Measurements from ENCODE around the gene SLF2.

DNA sequence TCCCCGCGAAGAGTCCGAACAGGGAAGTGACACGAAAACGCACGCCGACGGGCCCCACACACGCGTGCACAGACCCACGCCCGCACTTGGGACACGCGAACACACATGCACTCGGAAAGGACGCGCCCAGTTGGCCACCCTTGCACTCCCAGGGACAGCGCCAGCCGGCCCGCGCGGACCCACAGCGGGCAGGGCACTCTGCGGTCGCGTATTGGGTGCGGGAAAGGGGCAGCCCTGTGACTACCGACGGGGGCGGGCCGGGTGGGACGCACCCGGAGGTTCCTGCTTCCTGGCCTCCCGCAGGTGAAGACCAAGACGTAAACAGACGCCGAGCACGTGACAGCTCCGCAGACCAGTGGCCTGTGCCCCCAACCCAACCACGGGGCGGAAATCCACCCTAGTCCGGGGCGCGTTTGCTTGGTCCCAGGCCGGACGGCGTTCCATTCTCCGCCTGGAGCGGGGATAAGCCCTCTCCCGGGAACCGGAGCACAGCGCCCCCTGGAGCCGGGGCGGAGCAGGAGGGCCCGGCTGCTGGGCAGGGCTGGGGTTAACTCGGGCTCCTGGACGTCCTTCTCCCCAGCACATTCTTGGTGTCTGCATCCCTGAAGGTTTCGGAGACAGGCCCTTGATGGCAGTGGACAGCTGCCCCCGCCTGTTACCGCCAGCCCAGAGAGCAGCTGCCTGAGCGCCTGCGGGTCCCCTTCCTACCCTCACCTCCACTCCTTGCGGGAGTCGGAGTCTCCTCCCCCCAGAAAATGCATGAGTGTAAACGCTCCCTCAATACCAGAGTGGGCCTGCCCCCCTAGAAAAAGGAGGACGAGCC, 84.8 kb downstream of the SLF2 start:
- TF ChIP-seq, protein P1, sequence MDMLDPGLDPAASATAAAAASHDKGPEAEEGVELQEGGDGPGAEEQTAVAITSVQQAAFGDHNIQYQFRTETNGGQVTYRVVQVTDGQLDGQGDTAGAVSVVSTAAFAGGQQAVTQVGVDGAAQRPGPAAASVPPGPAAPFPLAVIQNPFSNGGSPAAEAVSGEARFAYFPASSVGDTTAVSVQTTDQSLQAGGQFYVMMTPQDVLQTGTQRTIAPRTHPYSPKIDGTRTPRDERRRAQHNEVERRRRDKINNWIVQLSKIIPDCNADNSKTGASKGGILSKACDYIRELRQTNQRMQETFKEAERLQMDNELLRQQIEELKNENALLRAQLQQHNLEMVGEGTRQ (CRISPR knock-in tag; IDR thresholded peaks at IDR 0.05), result peak; percentile 55
- TF ChIP-seq TBP (optimal IDR thresholded peaks at IDR 0.05; ENCODE audit: low read depth, low read length) (peak; percentile 43), MCM2 (IDR thresholded peaks at IDR 0.05; ENCODE audit: low read depth) (no peak), NFE2 (IDR thresholded peaks at IDR 0.05; ENCODE audit: low read depth) (no peak), ETV6 (IDR thresholded peaks at IDR 0.05; ENCODE audit: borderline replicate concordance in 1 of 2, low read depth in 2 of 2, low read length in 1 of 2) (no peak), ETV6 (CRISPR knock-in tag; IDR thresholded peaks at IDR 0.05; ENCODE audit: borderline replicate concordance) (no peak), ARID2 (IDR thresholded peaks at IDR 0.05) (no peak), POLR2AphosphoS5 (IDR thresholded peaks at IDR 0.05; ENCODE audit: control insufficient read depth, insufficient read depth, low read depth, low read length) (no peak), SIX5 (IDR thresholded peaks at IDR 0.05; ENCODE audit: borderline replicate concordance in 1 of 2, insufficient read depth in 1 of 2, low read depth in 1 of 2, low read length in 2 of 2) (no peak), ZNF184 (CRISPR knock-in tag; IDR thresholded peaks at IDR 0.05) (no peak)
- TF ChIP-seq, protein P2, sequence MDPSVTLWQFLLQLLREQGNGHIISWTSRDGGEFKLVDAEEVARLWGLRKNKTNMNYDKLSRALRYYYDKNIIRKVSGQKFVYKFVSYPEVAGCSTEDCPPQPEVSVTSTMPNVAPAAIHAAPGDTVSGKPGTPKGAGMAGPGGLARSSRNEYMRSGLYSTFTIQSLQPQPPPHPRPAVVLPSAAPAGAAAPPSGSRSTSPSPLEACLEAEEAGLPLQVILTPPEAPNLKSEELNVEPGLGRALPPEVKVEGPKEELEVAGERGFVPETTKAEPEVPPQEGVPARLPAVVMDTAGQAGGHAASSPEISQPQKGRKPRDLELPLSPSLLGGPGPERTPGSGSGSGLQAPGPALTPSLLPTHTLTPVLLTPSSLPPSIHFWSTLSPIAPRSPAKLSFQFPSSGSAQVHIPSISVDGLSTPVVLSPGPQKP (CRISPR knock-in tag; IDR thresholded peaks at IDR 0.05), result no peak
